ENCODE data around the gene ANKRD28.

ANKRD28 gene

GRCh38 chr3:15713364-15713763, 84.4 kb downstream of the ANKRD28 start:
- no peak for TF ChIP-seq CTCF (conservative IDR thresholded peaks at IDR 0.05; ENCODE audit: low read depth, low read length)
- DNase-seq (ENCODE audit: low read depth), result no peak
- H3K4me3 ChIP-seq (ENCODE audit: low read depth, low read length), result no peak overlapping the region

DNA sequence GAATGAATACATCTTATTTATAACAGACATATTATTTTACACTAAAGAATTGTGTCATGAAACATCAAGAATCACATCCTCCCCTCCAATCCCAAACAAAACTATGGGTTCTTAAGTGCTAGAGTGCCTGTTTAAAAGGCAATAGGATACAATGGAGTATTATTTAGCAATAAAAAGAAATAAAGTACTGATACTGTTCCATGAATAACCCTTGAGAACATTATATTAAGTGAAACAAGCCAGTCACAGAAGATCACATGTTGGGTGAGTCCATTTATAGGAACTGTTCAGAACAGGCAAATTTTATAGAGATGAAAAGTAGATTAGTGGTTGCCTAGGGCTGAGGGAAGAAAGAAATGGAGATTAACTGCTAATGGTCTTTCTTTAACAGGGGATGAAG, 86.5 kb downstream of the ANKRD28 start:
- TF ChIP-seq CTCF (conservative IDR thresholded peaks at IDR 0.05; ENCODE audit: low read depth, low read length), result no peak
- DNase-seq (ENCODE audit: low read depth), result no peak
- no peak overlapping the region for H3K4me3 ChIP-seq (ENCODE audit: low read depth, low read length)

GRCh38 chr3:15708882-15709677, 88.7 kb downstream of the ANKRD28 start:
- TF ChIP-seq CTCF (conservative IDR thresholded peaks at IDR 0.05; ENCODE audit: low read depth, low read length), result no peak
- peak; percentile 71 for DNase-seq (ENCODE audit: low read depth)
- H3K4me3 ChIP-seq (ENCODE audit: low read depth, low read length), result no peak overlapping the region

GRCh38 chr3:15707779-15708178, 90.0 kb downstream of the ANKRD28 start:
- TF ChIP-seq CTCF (conservative IDR thresholded peaks at IDR 0.05; ENCODE audit: low read depth, low read length), result no peak
- H3K4me3 ChIP-seq (ENCODE audit: low read depth, low read length), result no peak overlapping the region
- no peak for DNase-seq (ENCODE audit: low read depth)

- DNase-seq (ENCODE audit: low read depth), result no peak
- TF ChIP-seq CTCF (conservative IDR thresholded peaks at IDR 0.05; ENCODE audit: low read depth, low read length), result no peak
- H3K4me3 ChIP-seq (ENCODE audit: low read depth, low read length), result no peak overlapping the region
Measured at GRCh38 chr3:15703346-15703745, 94.4 kb downstream of the ANKRD28 start.

- no peak for TF ChIP-seq CTCF (conservative IDR thresholded peaks at IDR 0.05; ENCODE audit: low read depth, low read length)
- H3K4me3 ChIP-seq (ENCODE audit: low read depth, low read length), result no peak overlapping the region
- no peak for DNase-seq (ENCODE audit: low read depth)
Measured at GRCh38 chr3:15694628-15695027, 103.2 kb downstream of the ANKRD28 start.

GRCh38 chr3:15693355-15693754, 104.4 kb downstream of the ANKRD28 start:
- no peak for DNase-seq (ENCODE audit: low read depth)
- no peak for TF ChIP-seq CTCF (conservative IDR thresholded peaks at IDR 0.05; ENCODE audit: low read depth, low read length)
- no peak overlapping the region for H3K4me3 ChIP-seq (ENCODE audit: low read depth, low read length)
